Middle frontal gyrus (tissue), 1 donor: ENCODE measurements around the gene CASP10.

Source experiments
- DNase-seq: peaks from one replicate; pipeline ENCODE4 v3.0.0-alpha.2; 2015; ENCODE audit warnings: low spot score; ENCODE audit errors: extremely low spot score

CASP10 gene

DNA sequence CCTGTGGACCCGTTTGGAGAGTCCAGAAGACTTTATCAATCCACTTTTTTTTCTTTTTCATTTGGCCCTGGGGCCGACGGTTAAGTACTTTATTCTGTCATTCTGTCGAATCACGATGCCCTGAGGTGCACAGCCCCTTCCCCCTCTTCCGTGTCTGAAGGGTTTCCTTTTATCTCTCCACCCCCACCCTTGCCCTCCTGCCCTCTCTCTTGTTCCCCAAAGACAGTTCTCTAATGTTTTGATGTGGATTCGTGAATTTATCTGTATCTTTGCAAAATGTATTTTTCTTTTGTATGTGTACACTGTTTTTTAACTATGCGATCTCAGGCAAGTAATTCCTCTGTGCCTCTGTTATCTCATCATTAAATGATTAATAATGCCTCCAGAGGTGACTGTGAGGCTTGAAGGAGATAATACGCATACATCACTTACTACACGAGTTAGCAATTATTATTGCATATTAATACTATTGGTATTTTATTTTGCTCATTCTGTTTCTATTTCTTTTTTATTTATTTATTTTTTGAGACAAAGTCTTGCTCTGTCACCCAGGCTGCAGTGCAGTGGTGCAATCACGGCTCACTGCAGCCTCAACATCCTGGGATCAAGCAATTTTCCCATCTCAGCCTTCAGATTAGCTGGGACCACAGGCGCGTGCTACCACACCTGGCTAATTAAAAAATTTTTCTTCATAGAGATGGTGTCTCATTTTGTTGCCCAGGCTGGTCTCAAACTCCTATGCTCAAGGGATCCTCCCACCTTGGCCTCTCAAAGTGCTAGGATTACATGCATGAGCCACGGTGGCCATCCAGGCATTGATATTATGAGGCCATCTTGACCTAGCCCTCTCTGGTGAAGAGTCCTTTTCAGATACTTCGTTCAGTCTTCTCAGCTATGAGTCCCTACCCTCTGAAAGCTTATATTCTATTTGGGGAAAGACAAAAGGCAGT lies 76.0 kb downstream of the CASP10 start:
- DNase-seq = no peak

GRCh38 chr2:201260302-201260800 lies 77.4 kb downstream of the CASP10 start, which contains the start of gene CASP8:
Gene CASP8 (plus strand): TSS chr2:201260536. CDS start chr2:201266487, 5,951 bp downstream.
- no peak for DNase-seq

DNA sequence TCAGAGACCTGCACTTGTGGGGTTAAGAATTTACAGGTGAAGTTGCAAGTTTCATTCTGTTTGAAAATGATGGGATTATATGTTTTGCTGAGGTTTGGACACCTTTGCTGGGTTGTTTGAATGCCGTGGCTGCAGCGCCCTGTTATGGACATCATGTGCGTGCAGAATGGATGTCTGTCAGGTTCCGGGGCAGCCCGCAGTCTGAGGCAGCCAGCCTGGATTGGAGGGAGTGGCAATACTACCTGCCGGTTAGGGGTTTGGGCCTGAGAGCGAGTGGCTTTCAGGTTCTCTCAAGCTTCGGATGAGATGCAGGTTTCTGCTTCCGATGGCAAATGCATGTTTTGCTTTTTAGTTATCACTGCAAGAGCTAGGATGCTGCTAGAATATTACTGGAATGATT lies 78.5 kb downstream of the CASP10 start:
- DNase-seq = no peak

- DNase-seq = no peak
Observed at GRCh38 chr2:201261906-201262305, 79.0 kb downstream of the CASP10 start.

DNA sequence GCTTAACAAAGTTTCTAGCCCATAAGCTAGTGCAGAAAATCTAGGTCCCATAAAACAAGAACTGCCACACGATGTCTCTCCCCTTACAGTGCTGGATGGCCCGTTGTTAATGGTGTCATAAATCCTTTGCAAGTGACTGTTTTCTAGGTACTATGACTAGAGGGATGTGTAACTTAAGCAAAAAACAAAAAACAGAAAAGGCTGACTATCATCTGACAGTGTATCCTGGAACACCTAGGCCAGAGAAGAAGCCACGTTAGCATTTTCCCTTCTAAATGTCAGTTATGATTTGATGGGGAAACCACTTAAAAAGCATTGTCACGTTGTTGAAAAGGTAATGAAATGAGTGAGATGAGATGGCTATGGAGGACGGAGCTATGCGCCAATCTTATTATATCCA lies 79.8 kb downstream of the CASP10 start:
- DNase-seq = no peak

DNA sequence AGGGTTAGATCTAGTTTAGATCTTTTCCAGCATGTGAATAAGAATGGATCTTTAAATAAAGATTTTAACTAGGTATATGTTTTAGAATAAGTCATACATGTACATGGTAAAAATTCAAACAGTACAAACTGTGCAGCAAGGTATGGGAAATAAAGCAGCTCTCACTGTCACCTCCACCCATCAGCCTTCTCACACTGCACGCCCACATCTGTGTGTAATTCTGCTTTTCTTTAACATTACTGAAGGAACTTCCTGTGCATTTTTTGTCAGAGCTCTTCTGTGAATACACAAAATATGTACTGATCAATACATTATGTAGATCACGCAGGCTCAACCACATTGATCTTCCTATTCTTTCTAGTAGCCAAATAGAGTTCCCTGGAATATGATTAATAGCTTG lies 80.8 kb downstream of the CASP10 start:
- no peak for DNase-seq

- DNase-seq = no peak
Observed at GRCh38 chr2:201264472-201265173, 81.7 kb downstream of the CASP10 start.

GRCh38 chr2:201266629-201267028 lies 83.7 kb downstream of the CASP10 start:
- DNase-seq = no peak

DNA sequence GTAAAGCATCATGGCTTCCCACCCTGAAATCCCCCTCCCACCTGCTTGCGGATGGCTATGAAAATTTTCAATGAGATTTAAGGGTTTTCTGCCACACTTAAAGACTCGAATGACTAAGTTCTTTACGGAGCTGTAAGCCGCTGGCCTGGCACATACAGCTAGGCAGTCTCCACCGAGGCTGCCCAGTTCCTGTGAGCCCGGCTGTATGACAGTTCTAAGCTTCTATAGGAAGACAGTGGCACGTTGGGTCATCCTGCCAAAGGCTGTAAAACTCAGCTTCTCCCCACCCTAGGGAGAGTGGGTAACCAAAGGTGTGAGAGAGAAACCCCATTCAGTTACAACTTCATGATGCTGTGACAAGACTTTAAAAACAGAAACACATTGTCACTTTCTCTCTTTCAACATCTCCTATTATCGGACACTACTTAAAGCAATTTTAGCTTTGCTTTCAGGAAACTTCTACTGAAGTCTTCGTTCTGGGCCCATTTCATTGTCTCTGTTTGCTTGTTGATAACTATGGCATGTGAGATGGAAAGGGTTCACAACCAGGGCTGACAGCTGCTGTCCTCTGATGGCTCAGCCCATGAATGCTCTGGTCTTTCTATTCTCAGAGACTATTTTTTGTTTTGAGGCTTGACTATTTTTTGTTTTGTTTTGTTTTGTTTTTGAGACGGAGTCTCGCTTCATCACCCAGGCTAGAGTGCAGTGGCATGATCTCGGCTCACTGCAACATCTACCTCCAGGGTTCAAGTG lies 84.5 kb downstream of the CASP10 start:
- no peak for DNase-seq

DNA sequence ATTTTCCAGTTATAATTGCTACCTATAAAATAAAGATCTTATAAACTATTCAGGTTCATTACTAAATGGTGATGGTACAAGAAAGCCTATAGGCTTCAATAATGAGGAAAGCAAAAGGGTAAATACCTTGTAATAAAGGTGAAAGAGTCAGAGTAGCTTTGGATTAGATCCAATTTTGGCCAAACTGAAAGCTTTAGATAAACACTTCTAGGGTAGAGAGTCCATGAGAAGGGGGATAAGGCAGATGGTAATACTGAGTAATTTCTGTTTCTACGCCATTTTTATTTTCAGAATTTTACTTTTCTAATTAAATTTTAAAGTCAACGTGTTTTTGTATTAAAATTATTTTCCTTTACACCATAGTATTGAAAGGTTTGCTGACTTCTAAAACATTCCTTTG lies 86.8 kb downstream of the CASP10 start:
- no peak for DNase-seq

GRCh38 chr2:201270293-201271001 lies 87.5 kb downstream of the CASP10 start:
- DNase-seq = no peak

GRCh38 chr2:201271917-201272316 lies 89.0 kb downstream of the CASP10 start:
- no peak for DNase-seq

- no peak for DNase-seq
Observed at GRCh38 chr2:201273330-201273983, 90.5 kb downstream of the CASP10 start.

GRCh38 chr2:201275069-201275468 lies 92.1 kb downstream of the CASP10 start:
- no peak for DNase-seq

- no peak for DNase-seq
Observed at GRCh38 chr2:201275990-201276389, 93.0 kb downstream of the CASP10 start.

GRCh38 chr2:201276511-201276910 lies 93.6 kb downstream of the CASP10 start:
- no peak for DNase-seq
